B cell (primary cell): ENCODE measurements around the gene NXNL1. TPM values are rescaled to one million over a fixed set of nuclear protein-coding genes. Genes with fewer than 3 reads are reported as not detected.

ENCODE experiments used
- ATAC-seq: fragments of 200-7000 bp; cut with Tn5 transposase; one replicate; pipeline ENCODE4 v1.10.0; 2021; ENCODE audit warnings: low read depth, mild to moderate bottlenecking, moderate number of reproducible peaks, moderate library complexity
- CTCF ChIA-PET: fragments of 350-600 bp; sonication (Branson Sonifier 250); formaldehyde crosslinking; loops from one replicate; lab custom pipeline; 2021; ENCODE audit warnings: antibody characterized with exemption, inconsistent platforms; lab: Charles Lee
- POLR2A ChIA-PET: fragments of 350-600 bp; sonication (Branson Sonifier 250); formaldehyde crosslinking; loops from one replicate; lab custom pipeline; 2021; ENCODE audit warnings: antibody characterized with exemption; lab: Charles Lee
- DNase-seq: peaks from one replicate; pipeline ENCODE4 v3.0.0; 2013
- H2AFZ ChIP-seq: 2 replicates; pipeline ENCODE4 v1.6.1; 2012; ENCODE audit warnings: mild to moderate bottlenecking, low read depth, low read length; ENCODE audit not compliant: insufficient read depth, poor library complexity, severe bottlenecking
- H3K27ac ChIP-seq, 2 donors: 1 replicate in 1 of 2; 2 replicates in 1 of 2; pipeline ENCODE4 v1.5.1; 2012 to 2013; ENCODE audit warnings: low read length in 2 of 2, mild to moderate bottlenecking in 2 of 2, moderate library complexity in 1 of 2
- H3K27me3 ChIP-seq, 4 experiments: fragments of 200-600 bp in 1 of 4; sonication (generic) in 1 of 4; replicated peaks in 1 of 4; 1 replicate in 2 of 4; 2 replicates in 2 of 4; pipeline versions ENCODE4 v1.6.1 to v1.7.0; 2013 to 2016; ENCODE audit warnings: low read length in 3 of 4, mild to moderate bottlenecking in 2 of 4, mixed read lengths in 1 of 4, moderate library complexity in 1 of 4; ENCODE audit not compliant: insufficient read depth in 4 of 4, control insufficient read depth in 3 of 4; ENCODE audit errors: control extremely low read depth in 1 of 4
- H3K36me3 ChIP-seq, 2 experiments: replicated peaks in 1 of 2; 1 replicate in 1 of 2; 2 replicates in 1 of 2; pipeline versions ENCODE4 v1.6.1 to v1.7.1; 2013; ENCODE audit warnings: low read length in 1 of 2; ENCODE audit not compliant: insufficient read depth in 2 of 2, control insufficient read depth in 1 of 2; ENCODE audit errors: control extremely low read depth in 1 of 2, extremely low read depth in 1 of 2
- H3K4me1 ChIP-seq, 2 donors: fragments of 200-600 bp in 1 of 2; sonication (generic) in 1 of 2; 1 replicate in 1 of 2; 2 replicates in 1 of 2; pipeline versions ENCODE4 v1.5.1 to v1.6.1; 2013 to 2017; ENCODE audit warnings: low read length in 2 of 2; ENCODE audit not compliant: control insufficient read depth in 2 of 2, insufficient read depth in 2 of 2
- H3K4me2 ChIP-seq: replicated peaks from 2 replicates; pipeline ENCODE3; 2012; ENCODE audit warnings: mild to moderate bottlenecking, low read depth, low read length; ENCODE audit not compliant: poor library complexity, severe bottlenecking
- H3K4me3 ChIP-seq, 5 experiments: fragments of 200-600 bp in 1 of 5; sonication (generic) in 1 of 5; 1 replicate in 3 of 5; 2 replicates in 2 of 5; pipeline versions ENCODE4 v1.5.1 to v1.7.0; 2011 to 2016; ENCODE audit warnings: low read length in 4 of 5, mild to moderate bottlenecking in 4 of 5, low read depth in 2 of 5, control low read depth in 1 of 5, moderate library complexity in 1 of 5; ENCODE audit not compliant: insufficient read depth in 1 of 5; ENCODE audit errors: control extremely low read depth in 1 of 5, extremely low read depth in 1 of 5
- H3K79me2 ChIP-seq: fragments of 200-600 bp; sonication (generic); one replicate; pipeline ENCODE4 v1.6.0; 2016; ENCODE audit warnings: low read length; ENCODE audit not compliant: control insufficient read depth, insufficient read depth
- H3K9ac ChIP-seq: fragments of 200-600 bp; sonication (generic); 2 replicates; pipeline ENCODE4 v1.6.1; 2017; ENCODE audit warnings: mild to moderate bottlenecking, low read length, moderate library complexity
- H3K9me3 ChIP-seq, 3 donors: one replicate each; pipeline versions ENCODE4 v1.6.1 to v1.7.1; 2013; ENCODE audit warnings: low read length in 2 of 3; ENCODE audit not compliant: control insufficient read depth in 2 of 3, insufficient read depth in 1 of 3; ENCODE audit errors: control extremely low read depth in 1 of 3
- H4K20me1 ChIP-seq: 2 replicates; pipeline ENCODE4 v1.6.0; 2012; ENCODE audit warnings: mild to moderate bottlenecking, low read length; ENCODE audit not compliant: insufficient read depth, control insufficient read depth, poor library complexity, severe bottlenecking
- H3K27ac Mint-ChIP-seq: one replicate; pipeline ENCODE4 v1.8.0; 2021; ENCODE audit warnings: mixed read lengths
- H3K27me3 Mint-ChIP-seq: one replicate; pipeline ENCODE4 v1.8.0; 2021; ENCODE audit warnings: mixed read lengths
- H3K4me1 Mint-ChIP-seq: one replicate; pipeline ENCODE4 v1.8.0; 2021; ENCODE audit warnings: mixed read lengths
- H3K4me3 Mint-ChIP-seq: one replicate; pipeline ENCODE4 v1.8.0; 2021; ENCODE audit warnings: mixed read lengths
- H3K9me3 Mint-ChIP-seq: one replicate; pipeline ENCODE4 v1.8.0; 2022; ENCODE audit warnings: mixed read lengths; ENCODE audit not compliant: insufficient read depth
- CTCF ChIP-seq: fragments of 200-600 bp; IDR thresholded peaks from one replicate; pipeline ENCODE4 v1.8.0; 2022; ENCODE audit warnings: antibody characterized with exemption, mild to moderate bottlenecking
- EZH2 ChIP-seq: IDR thresholded peaks from 2 replicates; pipeline ENCODE4 v1.6.1; 2012; ENCODE audit warnings: borderline replicate concordance, low read depth, mild to moderate bottlenecking, moderate library complexity, low read length; ENCODE audit not compliant: insufficient read depth, poor library complexity, severe bottlenecking
- WGBS: methylation state at CpG from one replicate; pipeline ENCODE4 v1.1.5; 2013; ENCODE audit warnings: missing lambda C conversion rate; ENCODE audit not compliant: insufficient coverage; 5-methylcytosine and 5-hydroxymethylcytosine counted together
- intact Hi-C: fragments of 100-400 bp; cut with micrococcal nuclease; formaldehyde crosslinking; loops from one replicate; pipeline ENCODE4 v1.10.0; 2022
- polyA plus RNA-seq: library from polyadenylated mRNA; depleted of rRNA; stranded (reverse); fragments of >200 nt; gene quantifications from 2 replicates; pipeline ENCODE4 v1.2.3, GENCODE V29; 2012
- total RNA-seq, 2 donors: library from RNA; stranded (reverse); fragments of 120-200 nt in 1 of 2; gene quantifications; 1 replicate in 1 of 2; 2 replicates in 1 of 2; pipeline versions ENCODE4 v1.2.3 to v1.2.4, GENCODE V29; 2013 to 2022

NXNL1 gene
- total and polyA plus RNA-seq, 2 donors (not counting 1 experiment from before 2014, with no cell fraction given), result not detected

GRCh38 chr19:17467471-17468301 lies 7.0 kb upstream of the NXNL1 start:
- CTCF ChIA-PET, result interaction anchor here (0.8 to 2.8 kb wide), 7 partner anchors 9 to 387 kb away, joined by 3 to 14 read pairs (median 4); partner anchors contain the start of gene CCDC194
- H3K9me3 Mint-ChIP-seq, result no peaks in the 10 kb centered on the region
- DNase-seq, result no peak
- Histone ChIP-seq H3K9ac (no peak overlapping the region), H3K4me3 (no peak overlapping the region), H2AFZ (no peak overlapping the region), H3K27ac (no peak overlapping the region), H3K27me3 (no peaks in the 10 kb centered on the region), H3K4me2 (no peak overlapping the region), H3K36me3 (no peaks in the 10 kb centered on the region), H4K20me1 (no peaks in the 10 kb centered on the region), H3K9me3 (no peaks in the 10 kb centered on the region), H3K4me1 (peaks cover 6 to 22% of the 10 kb centered on the region in 2 donors), H3K79me2 (no peaks in the 10 kb centered on the region)
- H3K4me1 Mint-ChIP-seq, result peaks cover 28% of the 10 kb centered on the region
- H3K27ac Mint-ChIP-seq, result peak overlapping the region; percentile 61
- TF ChIP-seq CTCF, result no peak
- no peak for TF ChIP-seq EZH2
- POLR2A ChIA-PET, result no interaction called here
- H3K27me3 Mint-ChIP-seq, result peaks cover 4% of the 10 kb centered on the region
- no peak for ATAC-seq
- 85% methylated on average over 9 of the region's 12 CpGs for WGBS
- intact Hi-C loops, result loop anchor here (2.0 kb wide), 1 partner anchor 201 kb away; the partner anchor contains the start of gene BABAM1
- H3K4me3 Mint-ChIP-seq, result no peak overlapping the region

- intact Hi-C loops, result loop anchor here (1.0 kb wide), 2 partner anchors 71 to 120 kb away; no protein-coding TSS in a partner anchor
These were observed 5.7 kb upstream of the NXNL1 start for GRCh38 chr19:17466487-17466850.

More at GRCh38 chr19:17466487-17466850, 5.7 kb upstream of the NXNL1 start:
- H3K9me3 Mint-ChIP-seq, result no peaks in the 10 kb centered on the region
- no peaks in the 10 kb centered on the region for H4K20me1 ChIP-seq
- no peak overlapping the region for H3K4me3 ChIP-seq
- H3K4me2 ChIP-seq, result no peak overlapping the region
- H3K4me3 Mint-ChIP-seq, result no peak overlapping the region
- CTCF ChIA-PET, result interaction anchor here (0.6 to 3.3 kb wide), 20 partner anchors 8 to 388 kb away, joined by 3 to 18 read pairs (median 6); partner anchors contain the start of genes CCDC194, MVB12A, PGLS and TMEM221
- ATAC-seq, result no peak
- H3K27me3 ChIP-seq, result peaks cover 0 to 2% (median 0%) of the 10 kb centered on the region in 4 experiments
- no peak overlapping the region for H3K27ac ChIP-seq
- peaks cover 26% of the 10 kb centered on the region for H3K4me1 Mint-ChIP-seq
- TF ChIP-seq CTCF (no peak), EZH2 (no peak)
- no peak overlapping the region for H3K27ac Mint-ChIP-seq
- no peaks in the 10 kb centered on the region for H3K79me2 ChIP-seq
- WGBS, result 50% methylated on average over 3 of the region's 6 CpGs
- no peak overlapping the region for H3K9ac ChIP-seq
- peaks cover 4% of the 10 kb centered on the region for H3K27me3 Mint-ChIP-seq
- no peak for DNase-seq
- POLR2A ChIA-PET, result interaction anchor here (0.6 kb wide), 1 partner anchor 81 kb away, joined by 5 read pairs; no protein-coding TSS in a partner anchor
- peaks cover 6 to 22% of the 10 kb centered on the region in 2 donors for H3K4me1 ChIP-seq
- H3K9me3 ChIP-seq, result no peaks in the 10 kb centered on the region
- H2AFZ ChIP-seq, result no peak overlapping the region
- no peaks in the 10 kb centered on the region for H3K36me3 ChIP-seq
